IPS-20b (cell line): ENCODE results near the gene SET.

Experiments
- H3K27ac ChIP-seq: one replicate; pipeline ENCODE4 v1.5.1; 2013; ENCODE audit warnings: low read length
- H3K27me3 ChIP-seq: 2 replicates; pipeline ENCODE4 v1.6.1; 2013; ENCODE audit warnings: mild to moderate bottlenecking, low read length, inconsistent platforms; ENCODE audit not compliant: insufficient read depth
- H3K36me3 ChIP-seq: 2 replicates; pipeline ENCODE4 v1.6.1; 2013; ENCODE audit warnings: low read depth, mild to moderate bottlenecking, inconsistent platforms, low read length, moderate library complexity; ENCODE audit not compliant: insufficient read depth
- H3K4me1 ChIP-seq: 2 replicates; pipeline ENCODE4 v1.6.1; 2013; ENCODE audit warnings: mild to moderate bottlenecking, control low read depth, inconsistent platforms, low read length, moderate library complexity; ENCODE audit not compliant: insufficient read depth
- H3K4me3 ChIP-seq: 2 replicates; pipeline ENCODE4 v1.5.1; 2013; ENCODE audit warnings: mild to moderate bottlenecking, low read length, inconsistent platforms
- H3K9ac ChIP-seq: 2 replicates; pipeline ENCODE4 v1.6.1; 2013; ENCODE audit warnings: low read depth, mild to moderate bottlenecking, inconsistent platforms, low read length, moderate library complexity
- H3K9me3 ChIP-seq: 2 replicates; pipeline ENCODE4 v1.6.1; 2013; ENCODE audit warnings: mild to moderate bottlenecking, low read depth, low read length, inconsistent platforms; ENCODE audit not compliant: insufficient read depth

Gene SET

DNA sequence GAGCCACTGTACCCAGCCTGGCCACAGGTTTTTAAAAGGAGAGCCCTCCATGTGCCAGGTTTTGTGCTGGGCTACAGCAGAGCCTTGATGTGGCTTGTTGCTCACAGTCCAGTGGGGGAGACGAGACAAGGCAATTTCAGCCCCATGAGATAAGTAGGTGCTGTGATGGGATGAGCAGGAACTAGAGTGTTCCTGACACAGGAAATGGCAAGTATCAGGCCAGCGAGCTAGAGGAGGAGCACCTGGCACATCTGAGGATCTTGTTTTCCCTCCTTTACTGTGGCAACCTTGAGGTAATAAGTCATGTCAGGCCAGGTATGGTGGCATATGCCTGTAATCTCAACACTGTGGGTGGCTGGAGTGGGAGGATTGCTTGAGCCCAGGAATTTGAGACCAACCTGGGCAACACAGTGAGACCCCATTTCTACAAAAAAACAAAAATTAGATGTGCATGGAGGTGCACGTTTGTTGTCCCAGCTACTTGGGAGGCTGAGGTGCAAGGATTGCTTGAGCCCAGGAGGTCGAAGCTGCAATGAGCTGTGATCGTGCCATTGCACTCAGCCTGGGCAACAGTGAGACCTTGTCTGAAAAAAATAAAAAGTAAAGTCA is 38.7 kb downstream of the SET start:
- no peak overlapping the region for H3K27ac ChIP-seq
- no peak overlapping the region for H3K4me3 ChIP-seq
- no peaks in the 10 kb centered on the region for H3K4me1 ChIP-seq
- no peaks in the 10 kb centered on the region for H3K9me3 ChIP-seq
- H3K27me3 ChIP-seq: no peaks in the 10 kb centered on the region
- H3K36me3 ChIP-seq: 0 out of 2 replicates have a peak, but pooled peaks cover 3% of the 10 kb centered on the region
- H3K9ac ChIP-seq: no peak overlapping the region

DNA sequence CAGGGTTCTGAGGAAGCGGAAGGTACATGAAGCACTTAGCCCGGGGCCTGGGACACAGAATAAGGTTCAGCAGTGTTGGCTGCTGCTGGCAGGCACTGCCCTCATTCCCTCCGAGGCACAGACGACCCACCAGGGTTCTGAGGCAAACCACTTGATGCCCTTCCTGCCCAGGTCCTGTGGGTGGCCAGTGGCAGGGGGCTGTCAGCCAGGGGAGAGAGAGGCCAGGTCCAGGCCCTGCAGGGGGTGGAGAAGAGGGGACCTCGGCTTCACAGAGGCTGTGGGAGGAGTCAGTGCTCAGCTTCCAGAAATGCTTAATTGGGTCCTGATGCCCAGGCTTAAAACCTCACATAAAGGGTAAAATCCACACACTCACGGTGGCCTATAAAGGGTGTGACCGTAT is 39.3 kb downstream of the SET start:
- Histone ChIP-seq H3K9me3 (no peaks in the 10 kb centered on the region), H3K36me3 (0 out of 2 replicates have a peak, but pooled peaks cover 6% of the 10 kb centered on the region), H3K27ac (no peak overlapping the region), H3K4me3 (no peak overlapping the region), H3K27me3 (no peaks in the 10 kb centered on the region), H3K9ac (no peak overlapping the region), H3K4me1 (no peaks in the 10 kb centered on the region)

DNA sequence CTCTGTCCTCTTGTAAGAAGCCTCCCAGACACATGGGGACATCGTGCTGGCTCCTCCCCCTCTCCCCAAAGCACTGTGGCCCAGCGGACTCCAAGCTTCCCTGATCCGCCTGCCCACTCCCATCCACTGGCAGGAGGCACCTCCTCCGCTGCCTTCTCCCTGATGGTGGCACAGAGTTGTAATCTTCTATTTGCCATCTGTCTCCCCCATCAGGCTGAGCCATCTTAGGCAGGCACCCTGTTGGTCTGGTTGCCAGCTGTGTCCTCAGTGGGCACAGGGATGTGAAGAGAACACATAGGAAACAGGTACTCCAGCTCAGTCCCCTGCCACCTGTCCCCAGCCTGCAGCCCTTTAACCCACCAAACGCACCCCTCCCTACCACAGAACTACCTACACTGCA is 40.3 kb downstream of the SET start:
- Histone ChIP-seq H3K9me3 (no peaks in the 10 kb centered on the region), H3K4me1 (no peaks in the 10 kb centered on the region), H3K9ac (no peak overlapping the region), H3K27ac (no peak overlapping the region), H3K36me3 (0 out of 2 replicates have a peak, but pooled peaks cover 6% of the 10 kb centered on the region), H3K27me3 (no peaks in the 10 kb centered on the region), H3K4me3 (no peak overlapping the region)

GRCh38 chr9:128729766-128730517 is 40.9 kb downstream of the SET start:
- H3K27ac ChIP-seq: no peak overlapping the region
- no peak overlapping the region for H3K9ac ChIP-seq
- H3K9me3 ChIP-seq: no peaks in the 10 kb centered on the region

GRCh38 chr9:128731093-128731492 is 42.1 kb downstream of the SET start:
- no peaks in the 10 kb centered on the region for H3K4me1 ChIP-seq
- no peak overlapping the region for H3K27ac ChIP-seq
- H3K4me3 ChIP-seq: no peak overlapping the region
- H3K9me3 ChIP-seq: no peaks in the 10 kb centered on the region
- H3K9ac ChIP-seq: no peak overlapping the region
- H3K27me3 ChIP-seq: no peaks in the 10 kb centered on the region
- peaks cover 6% of the 10 kb centered on the region; the same call in 1 of the 2 replicates for H3K36me3 ChIP-seq

More at GRCh38 chr9:128729766-128730517, 40.9 kb downstream of the SET start:
- H3K27me3 ChIP-seq: no peaks in the 10 kb centered on the region
- H3K36me3 ChIP-seq: peaks cover 6% of the 10 kb centered on the region; the same call in 1 of the 2 replicates
- no peak overlapping the region for H3K4me3 ChIP-seq
- H3K4me1 ChIP-seq: no peaks in the 10 kb centered on the region

- H3K27ac ChIP-seq: no peak overlapping the region
- no peaks in the 10 kb centered on the region for H3K4me1 ChIP-seq
- H3K36me3 ChIP-seq: peaks cover 6% of the 10 kb centered on the region; the same call in 1 of the 2 replicates
- H3K9me3 ChIP-seq: no peaks in the 10 kb centered on the region
- H3K4me3 ChIP-seq: no peak overlapping the region
- no peak overlapping the region for H3K9ac ChIP-seq
- no peaks in the 10 kb centered on the region for H3K27me3 ChIP-seq
Measured at GRCh38 chr9:128731691-128732090, 42.7 kb downstream of the SET start.

DNA sequence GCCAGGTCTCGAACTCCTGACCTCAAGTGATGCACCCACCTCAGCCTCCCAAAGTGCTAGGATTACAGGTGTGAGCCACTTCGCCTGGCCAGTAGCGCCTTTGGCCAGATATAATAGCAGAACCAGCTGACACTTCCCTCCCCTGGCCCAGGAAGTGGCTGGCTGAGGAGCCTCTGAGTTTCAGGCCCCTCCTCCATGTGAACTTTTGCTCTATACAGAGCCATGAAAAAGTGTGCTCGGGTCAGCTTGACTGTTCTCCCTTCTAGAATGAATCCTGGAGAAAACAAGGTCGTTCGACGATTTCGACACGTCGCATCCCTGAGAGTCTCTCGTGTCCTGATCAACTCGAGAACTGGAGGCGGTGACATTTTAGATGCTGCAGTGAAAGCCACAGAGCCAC is 43.6 kb downstream of the SET start:
- no peaks in the 10 kb centered on the region for H3K4me1 ChIP-seq
- H3K27me3 ChIP-seq: no peaks in the 10 kb centered on the region
- peaks cover 6% of the 10 kb centered on the region; the same call in 1 of the 2 replicates for H3K36me3 ChIP-seq
- no peak overlapping the region for H3K27ac ChIP-seq
- H3K9ac ChIP-seq: no peak overlapping the region
- no peaks in the 10 kb centered on the region for H3K9me3 ChIP-seq
- no peak overlapping the region for H3K4me3 ChIP-seq

DNA sequence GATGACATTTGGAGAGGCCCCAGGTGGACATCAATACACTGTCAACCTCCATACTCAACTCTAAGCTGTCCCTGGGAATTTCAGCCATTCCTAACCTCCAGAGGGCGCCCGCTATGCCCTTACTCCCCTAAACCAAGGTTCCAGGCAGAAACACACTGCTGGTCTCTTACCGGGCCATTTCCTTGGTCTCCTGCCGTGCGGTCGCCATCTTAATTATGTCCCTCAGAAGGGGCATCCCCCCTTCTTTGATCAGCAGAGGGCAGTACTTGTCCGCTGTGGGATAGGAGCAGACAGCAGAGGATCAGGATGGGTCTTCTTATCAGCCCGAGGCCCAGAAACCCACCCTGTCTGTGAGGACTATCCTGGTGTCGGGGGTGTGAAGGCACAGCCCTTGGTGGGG is 44.2 kb downstream of the SET start:
- H3K27me3 ChIP-seq: no peaks in the 10 kb centered on the region
- H3K9ac ChIP-seq: no peak overlapping the region
- H3K27ac ChIP-seq: no peak overlapping the region
- no peaks in the 10 kb centered on the region for H3K4me1 ChIP-seq
- no peaks in the 10 kb centered on the region for H3K9me3 ChIP-seq
- H3K36me3 ChIP-seq: peaks cover 6% of the 10 kb centered on the region; the same call in 1 of the 2 replicates
- H3K4me3 ChIP-seq: no peak overlapping the region

GRCh38 chr9:128735373-128735772 is 46.4 kb downstream of the SET start:
- H3K4me3 ChIP-seq: no peak overlapping the region
- H3K9me3 ChIP-seq: no peaks in the 10 kb centered on the region
- H3K4me1 ChIP-seq: no peaks in the 10 kb centered on the region
- peaks cover 8% of the 10 kb centered on the region; the same call in 1 of the 2 replicates for H3K36me3 ChIP-seq
- no peak overlapping the region for H3K27ac ChIP-seq
- H3K27me3 ChIP-seq: no peaks in the 10 kb centered on the region
- H3K9ac ChIP-seq: no peak overlapping the region

GRCh38 chr9:128742401-128742800 is 53.4 kb downstream of the SET start:
- Histone ChIP-seq H3K4me3 (no peak overlapping the region), H3K36me3 (peaks cover 3% of the 10 kb centered on the region; the same call in 1 of the 2 replicates), H3K4me1 (no peaks in the 10 kb centered on the region), H3K27me3 (no peaks in the 10 kb centered on the region), H3K9me3 (no peaks in the 10 kb centered on the region; the same call in 1 of the 2 replicates), H3K9ac (no peak overlapping the region), H3K27ac (no peak overlapping the region)

GRCh38 chr9:128743421-128743820 is 54.4 kb downstream of the SET start:
- Histone ChIP-seq H3K27ac (no peak overlapping the region), H3K9me3 (no peaks in the 10 kb centered on the region; the same call in 1 of the 2 replicates), H3K36me3 (peaks cover 3% of the 10 kb centered on the region; the same call in 1 of the 2 replicates), H3K9ac (no peak overlapping the region), H3K27me3 (no peaks in the 10 kb centered on the region), H3K4me3 (no peak overlapping the region), H3K4me1 (no peaks in the 10 kb centered on the region)
